CD4-positive, alpha-beta T cell (primary cell): ENCODE results near the gene RNF141. TPM values are rescaled to one million over a fixed set of nuclear protein-coding genes. Genes with fewer than 3 reads are reported as not detected.

ENCODE experiments used
- ATAC-seq: fragments of 200-7000 bp; cut with Tn5 transposase; one replicate; pipeline ENCODE4 v1.10.0; 2022; ENCODE audit warnings: mild to moderate bottlenecking; ENCODE audit not compliant: poor library complexity
- CTCF ChIA-PET: fragments of 350-600 bp; sonication (Branson Sonifier 250); formaldehyde crosslinking; loops from one replicate; lab custom pipeline; 2021; ENCODE audit warnings: antibody characterized with exemption, inconsistent platforms; lab: Charles Lee
- POLR2A ChIA-PET: fragments of 350-600 bp; sonication (Branson Sonifier 250); formaldehyde crosslinking; loops from one replicate; lab custom pipeline; 2021; ENCODE audit warnings: antibody characterized with exemption, inconsistent platforms; lab: Charles Lee
- DNase-seq, 14 experiments: peaks; one replicate each; pipeline ENCODE4 v3.0.0-alpha.2; 2013 to 2020; ENCODE audit warnings: mixed read lengths in 2 of 14
- H3K27ac ChIP-seq, 2 donors: one replicate each; pipeline versions ENCODE4 v1.5.1 to v1.7.0; 2013; ENCODE audit warnings: low read length in 2 of 2, low read depth in 1 of 2, mild to moderate bottlenecking in 1 of 2
- H3K27me3 ChIP-seq, 2 experiments: 1 replicate in 1 of 2; 2 replicates in 1 of 2; pipeline versions ENCODE4 v1.6.1 to v1.7.0; 2013; ENCODE audit warnings: low read length in 2 of 2, control low read depth in 1 of 2, mild to moderate bottlenecking in 1 of 2, moderate library complexity in 1 of 2; ENCODE audit not compliant: insufficient read depth in 2 of 2, control insufficient read depth in 1 of 2
- H3K36me3 ChIP-seq: one replicate; pipeline ENCODE4 v1.6.1; 2013; ENCODE audit warnings: low read length, control low read depth; ENCODE audit not compliant: insufficient read depth
- H3K4me1 ChIP-seq: one replicate; pipeline ENCODE4 v1.6.1; 2013; ENCODE audit warnings: low read length, control low read depth; ENCODE audit not compliant: insufficient read depth
- H3K4me3 ChIP-seq: one replicate; pipeline ENCODE4 v1.5.1; 2013; ENCODE audit warnings: mild to moderate bottlenecking, low read length, moderate library complexity
- H3K9me3 ChIP-seq, 2 experiments: 1 replicate in 1 of 2; 2 replicates in 1 of 2; pipeline versions ENCODE4 v1.6.1 to v1.7.0; 2013; ENCODE audit warnings: low read length in 2 of 2, mild to moderate bottlenecking in 2 of 2, control low read depth in 1 of 2, moderate library complexity in 1 of 2; ENCODE audit not compliant: control insufficient read depth in 1 of 2, insufficient read depth in 1 of 2
- H3K27ac Mint-ChIP-seq: one replicate; pipeline ENCODE4 v1.8.0; 2020; ENCODE audit warnings: mixed read lengths
- H3K27me3 Mint-ChIP-seq: one replicate; pipeline ENCODE4 v1.8.0; 2021; ENCODE audit warnings: mixed read lengths
- H3K36me3 Mint-ChIP-seq: one replicate; pipeline ENCODE4 v1.8.0; 2021; ENCODE audit warnings: low read depth, mixed read lengths
- H3K4me1 Mint-ChIP-seq: one replicate; pipeline ENCODE4 v1.8.0; 2021; ENCODE audit warnings: low read depth, mixed read lengths
- H3K4me3 Mint-ChIP-seq: one replicate; pipeline ENCODE4 v1.8.0; 2020; ENCODE audit warnings: mild to moderate bottlenecking, mixed read lengths
- H3K9me3 Mint-ChIP-seq: one replicate; pipeline ENCODE4 v1.8.0; 2020; ENCODE audit warnings: mixed read lengths
- CTCF ChIP-seq: fragments of 200-600 bp; IDR thresholded peaks from one replicate; pipeline ENCODE4 v1.8.0; 2022; ENCODE audit warnings: antibody characterized with exemption, mild to moderate bottlenecking
- intact Hi-C, 2 experiments: fragments of 100-400 bp; cut with DNase I in 1 of 2; cut with micrococcal nuclease in 1 of 2; formaldehyde crosslinking; loops; one replicate each; pipeline versions ENCODE4 v1.15.1 to v1.9.0; 2023 to 2025; cut with DNase I, micrococcal nuclease
- total RNA-seq, 174 experiments: library from RNA in 2 of 174; stranded (reverse) in 2 of 174; gene quantifications; one replicate each; pipeline ENCODE4 v1.2.3 and lab custom pipeline; 2021 to 2026

RNF141 gene
- total RNA-seq, 2 experiments from 2014 or later, result 18.0 to 19.0 TPM

- Mint-ChIP-seq H3K27ac (no peak overlapping the region), H3K4me3 (no peak overlapping the region), H3K27me3 (no peaks in the 10 kb centered on the region), H3K9me3 (no peaks in the 10 kb centered on the region), H3K4me1 (peaks cover 23% of the 10 kb centered on the region), H3K36me3 (peaks cover 43% of the 10 kb centered on the region)
- DNase-seq, result no peak
- Histone ChIP-seq H3K27me3 (no peaks in the 10 kb centered on the region), H3K36me3 (peaks cover 43% of the 10 kb centered on the region), H3K4me3 (no peak overlapping the region), H3K27ac (no peak overlapping the region), H3K9me3 (no peaks in the 10 kb centered on the region), H3K4me1 (no peaks in the 10 kb centered on the region)
- ChIA-PET CTCF (interaction anchor here (2.4 kb wide), 1 partner anchor 8 kb away, joined by 21 read pairs; the partner anchor contains the start of gene RNF141), POLR2A (no interaction called here)
- no peak for ATAC-seq
- no peak for TF ChIP-seq CTCF
- intact Hi-C loops, result no loop called here
Observed at GRCh38 chr11:10533323-10533722, 7.7 kb downstream of the RNF141 start.

GRCh38 chr11:10532526-10532925 lies 8.5 kb downstream of the RNF141 start:
- Histone ChIP-seq H3K9me3 (no peaks in the 10 kb centered on the region), H3K36me3 (peaks cover 45% of the 10 kb centered on the region), H3K27me3 (no peaks in the 10 kb centered on the region), H3K27ac (no peak overlapping the region), H3K4me1 (no peaks in the 10 kb centered on the region), H3K4me3 (no peak overlapping the region)
- H3K4me3 Mint-ChIP-seq, result no peak overlapping the region
- H3K27me3 Mint-ChIP-seq, result no peaks in the 10 kb centered on the region
- intact Hi-C loops, result no loop called here
- POLR2A ChIA-PET, result no interaction called here
- ATAC-seq, result no peak
- DNase-seq, result no peak
- no peak for TF ChIP-seq CTCF
- CTCF ChIA-PET, result interaction anchor here (2.4 kb wide), 1 partner anchor 8 kb away, joined by 21 read pairs; the partner anchor contains the start of gene RNF141
- H3K27ac Mint-ChIP-seq, result no peak overlapping the region
- no peaks in the 10 kb centered on the region for H3K9me3 Mint-ChIP-seq
- peaks cover 48% of the 10 kb centered on the region for H3K36me3 Mint-ChIP-seq
- H3K4me1 Mint-ChIP-seq, result peaks cover 18% of the 10 kb centered on the region

- ATAC-seq (no peak), DNase-seq (no peak)
- peaks cover 78% of the 10 kb centered on the region for H3K36me3 Mint-ChIP-seq
- Histone ChIP-seq H3K36me3 (peaks cover 60% of the 10 kb centered on the region), H3K4me3 (no peak overlapping the region), H3K27me3 (no peaks in the 10 kb centered on the region), H3K27ac (no peak overlapping the region), H3K4me1 (no peaks in the 10 kb centered on the region), H3K9me3 (no peaks in the 10 kb centered on the region)
- H3K9me3 Mint-ChIP-seq, result no peaks in the 10 kb centered on the region
- H3K4me3 Mint-ChIP-seq, result no peak overlapping the region
- POLR2A ChIA-PET, result no interaction called here
- peaks cover 12% of the 10 kb centered on the region for H3K4me1 Mint-ChIP-seq
- TF ChIP-seq CTCF, result no peak
- H3K27me3 Mint-ChIP-seq, result no peaks in the 10 kb centered on the region
- CTCF ChIA-PET, result interaction anchor here (2.3 kb wide), 1 partner anchor 12 kb away, joined by 21 read pairs; the partner anchor contains the start of gene RNF141
- no peak overlapping the region for H3K27ac Mint-ChIP-seq
- intact Hi-C loops, result no loop called here
Observed at GRCh38 chr11:10529279-10529678, 11.7 kb downstream of the RNF141 start.
